Muscle of leg (tissue), 11 donors: ENCODE results near the gene SEC16A. TPM values are rescaled to one million over a fixed set of nuclear protein-coding genes. Genes with fewer than 3 reads are reported as not detected.

Experiments used
- DNase-seq: peaks from one replicate; pipeline ENCODE4 v3.0.0; 2013
- H3K27ac ChIP-seq: one replicate; pipeline ENCODE4 v1.5.1; 2013; ENCODE audit warnings: mild to moderate bottlenecking, low read length, control low read depth
- H3K27me3 ChIP-seq: one replicate; pipeline ENCODE4 v1.6.1; 2013; ENCODE audit warnings: low read length; ENCODE audit not compliant: control insufficient read depth, insufficient read depth
- H3K36me3 ChIP-seq: one replicate; pipeline ENCODE4 v1.6.1; 2013; ENCODE audit warnings: low read length; ENCODE audit not compliant: control insufficient read depth, insufficient read depth
- H3K4me1 ChIP-seq: one replicate; pipeline ENCODE4 v1.6.1; 2013; ENCODE audit warnings: low read length; ENCODE audit not compliant: control insufficient read depth, insufficient read depth
- H3K4me3 ChIP-seq: one replicate; pipeline ENCODE4 v1.5.1; 2013; ENCODE audit warnings: low read length, control low read depth
- H3K9me3 ChIP-seq: replicated peaks from 2 replicates; pipeline ENCODE4 v1.6.1; 2013; ENCODE audit warnings: low read depth, low read length; ENCODE audit not compliant: control insufficient read depth
- WGBS: methylation state at CpG from one replicate; pipeline ENCODE4 v1.1.5; 2013; ENCODE audit warnings: missing lambda C conversion rate; ENCODE audit not compliant: insufficient coverage; 5-methylcytosine and 5-hydroxymethylcytosine counted together
- polyA plus RNA-seq, 8 donors: library from polyadenylated mRNA; unstranded; fragments of 120-200 nt; gene quantifications; one replicate each; pipeline versions ENCODE4 v1.2.1 to v1.2.3, GENCODE V29; 2013; ENCODE audit warnings: inconsistent platforms in 1 of 8, low replicate concordance in 1 of 8; ENCODE audit not compliant: insufficient read length in 8 of 8, insufficient read depth in 1 of 8
- total RNA-seq: library from RNA; stranded (reverse); fragments of 120-200 nt; gene quantifications from one replicate; pipeline ENCODE4 v1.2.4, GENCODE V29; 2013

Gene SEC16A
- total and polyA plus RNA-seq, 9 donors: 17.9 to 52.7 (median 37.0) TPM

GRCh38 chr9:136502940-136503550 is 20.2 kb upstream of the SEC16A start:
- Histone ChIP-seq H3K4me3 (no peak overlapping the region), H3K27me3 (no peaks in the 10 kb centered on the region), H3K36me3 (peaks cover 95% of the 10 kb centered on the region), H3K9me3 (no peaks in the 10 kb centered on the region), H3K27ac (no peak overlapping the region), H3K4me1 (no peaks in the 10 kb centered on the region)
- DNase-seq: no peak
- WGBS: 87% methylated on average over 25 of the region's 33 CpGs

GRCh38 chr9:136502196-136502595 is 19.4 kb upstream of the SEC16A start:
- H3K9me3 ChIP-seq: no peaks in the 10 kb centered on the region
- no peak overlapping the region for H3K27ac ChIP-seq
- no peaks in the 10 kb centered on the region for H3K27me3 ChIP-seq
- H3K4me1 ChIP-seq: no peaks in the 10 kb centered on the region
- H3K4me3 ChIP-seq: no peak overlapping the region
- no peak for DNase-seq
- H3K36me3 ChIP-seq: peaks cover 94% of the 10 kb centered on the region
- 88% methylated on average over 24 of the region's 38 CpGs for WGBS

GRCh38 chr9:136501686-136502085 is 18.8 kb upstream of the SEC16A start:
- Histone ChIP-seq H3K9me3 (no peaks in the 10 kb centered on the region), H3K4me3 (no peak overlapping the region), H3K4me1 (no peaks in the 10 kb centered on the region), H3K27ac (no peak overlapping the region), H3K27me3 (no peaks in the 10 kb centered on the region), H3K36me3 (peaks cover 94% of the 10 kb centered on the region)
- 85% methylated on average over 16 of the region's 23 CpGs for WGBS
- no peak for DNase-seq

- no peaks in the 10 kb centered on the region for H3K4me1 ChIP-seq
- no peak for DNase-seq
- H3K27ac ChIP-seq: no peak overlapping the region
- H3K4me3 ChIP-seq: no peak overlapping the region
- H3K36me3 ChIP-seq: peaks cover 91% of the 10 kb centered on the region
- 83% methylated on average over 47 of the region's 50 CpGs for WGBS
- H3K9me3 ChIP-seq: no peaks in the 10 kb centered on the region
- no peaks in the 10 kb centered on the region for H3K27me3 ChIP-seq
These were observed 17.4 kb upstream of the SEC16A start for GRCh38 chr9:136499935-136500910.

- no peaks in the 10 kb centered on the region for H3K9me3 ChIP-seq
- 85% methylated on average over 40 of the region's 46 CpGs for WGBS
These were observed 16.5 kb upstream of the SEC16A start for GRCh38 chr9:136499071-136499934.

GRCh38 chr9:136497916-136498695 is 15.3 kb upstream of the SEC16A start:
- 86% methylated on average over 15 of the region's 28 CpGs for WGBS
- no peak for DNase-seq
- Histone ChIP-seq H3K27me3 (no peaks in the 10 kb centered on the region), H3K36me3 (peaks cover 84% of the 10 kb centered on the region), H3K4me1 (peaks cover 6% of the 10 kb centered on the region), H3K9me3 (no peaks in the 10 kb centered on the region), H3K4me3 (no peak overlapping the region), H3K27ac (no peak overlapping the region)

More at GRCh38 chr9:136499071-136499934, 16.5 kb upstream of the SEC16A start:
- H3K4me1 ChIP-seq: no peaks in the 10 kb centered on the region
- H3K27me3 ChIP-seq: no peaks in the 10 kb centered on the region
- DNase-seq: no peak
- H3K4me3 ChIP-seq: no peak overlapping the region
- H3K27ac ChIP-seq: no peak overlapping the region
- H3K36me3 ChIP-seq: peaks cover 90% of the 10 kb centered on the region

GRCh38 chr9:136496801-136497620 is 14.2 kb upstream of the SEC16A start:
- WGBS: 91% methylated on average over 48 of the region's 56 CpGs
- no peak for DNase-seq
- Histone ChIP-seq H3K4me1 (peaks cover 13% of the 10 kb centered on the region), H3K27me3 (no peaks in the 10 kb centered on the region), H3K9me3 (no peaks in the 10 kb centered on the region), H3K36me3 (peaks cover 74% of the 10 kb centered on the region), H3K27ac (no peak overlapping the region), H3K4me3 (no peak overlapping the region)

GRCh38 chr9:136496181-136496580 is 13.3 kb upstream of the SEC16A start:
- Histone ChIP-seq H3K4me1 (peaks cover 13% of the 10 kb centered on the region), H3K27ac (no peak overlapping the region), H3K4me3 (no peak overlapping the region), H3K27me3 (no peaks in the 10 kb centered on the region), H3K36me3 (peaks cover 67% of the 10 kb centered on the region), H3K9me3 (no peaks in the 10 kb centered on the region)
- DNase-seq: no peak
- 83% methylated on average over 18 of the region's 18 CpGs for WGBS
